ENCODE data around the gene SCARF2. TPM values are rescaled to one million over a fixed set of nuclear protein-coding genes. Genes with fewer than 3 reads are reported as not detected.

Gene SCARF2
- total RNA-seq, 3 donors from 2014 or later (not counting 1 experiment from before 2014, with no cell fraction given) = 1.8 to 3.5 (median 2.9) TPM

- DNase-seq (no peak), ATAC-seq (no peak)
- H3K27me3 Mint-ChIP-seq (ENCODE audit: low read depth in 2 of 2) = no peaks in the 10 kb centered on the region
- intact Hi-C loops (cut with micrococcal nuclease) = no loop called here
- H3K4me3 ChIP-seq (ENCODE audit: low read length) = no peak overlapping the region
- no peaks in the 10 kb centered on the region for H3K9me3 Mint-ChIP-seq
- WGBS (ENCODE audit: insufficient coverage) = 100% methylated on average over 3 of the region's 4 CpGs
- H3K27me3 ChIP-seq (ENCODE audit: control insufficient read depth, insufficient read depth, low read length) = no peaks in the 10 kb centered on the region
- TF ChIP-seq CTCF (IDR thresholded peaks at IDR 0.05) = no peak
- H3K4me3 Mint-ChIP-seq = no peak overlapping the region
- peaks cover 8% of the 10 kb centered on the region for H3K4me1 ChIP-seq (ENCODE audit: control insufficient read depth, insufficient read depth, low read length)
- H3K36me3 ChIP-seq (ENCODE audit: control insufficient read depth, insufficient read depth, low read length) = peaks cover 23% of the 10 kb centered on the region
- no peak overlapping the region for H3K27ac Mint-ChIP-seq
- H3K4me1 Mint-ChIP-seq = peaks cover 3 to 4% of the 10 kb centered on the region in 2 donors
- no peaks in the 10 kb centered on the region for H3K36me3 Mint-ChIP-seq
- H3K27ac ChIP-seq (ENCODE audit: low read length) = no peak overlapping the region
- H3K9me3 ChIP-seq (ENCODE audit: control insufficient read depth, insufficient read depth, low read length) = no peaks in the 10 kb centered on the region
Observed at GRCh38 chr22:20408891-20409290, 28.7 kb downstream of the SCARF2 start.

- no peaks in the 10 kb centered on the region for H3K27me3 ChIP-seq (ENCODE audit: control insufficient read depth, insufficient read depth, low read length)
- Mint-ChIP-seq H3K27me3 (ENCODE audit: low read depth in 2 of 2) (no peaks in the 10 kb centered on the region), H3K9me3 (peaks cover 0 to 4% of the 10 kb centered on the region in 2 donors), H3K27ac (no peak overlapping the region), H3K4me1 (peaks cover 13 to 14% of the 10 kb centered on the region in 2 donors), H3K36me3 (no peaks in the 10 kb centered on the region), H3K4me3 (no peak overlapping the region)
- no peaks in the 10 kb centered on the region for H3K9me3 ChIP-seq (ENCODE audit: control insufficient read depth, insufficient read depth, low read length)
- no peak overlapping the region for H3K4me3 ChIP-seq (ENCODE audit: low read length)
- TF ChIP-seq CTCF (IDR thresholded peaks at IDR 0.05) = no peak
- DNase-seq (no peak), ATAC-seq (no peak)
- WGBS (ENCODE audit: insufficient coverage) = 95% methylated on average over 3 of the region's 3 CpGs
- no peak overlapping the region for H3K27ac ChIP-seq (ENCODE audit: low read length)
- H3K4me1 ChIP-seq (ENCODE audit: control insufficient read depth, insufficient read depth, low read length) = peaks cover 19% of the 10 kb centered on the region
- intact Hi-C loops (cut with micrococcal nuclease) = no loop called here
- H3K36me3 ChIP-seq (ENCODE audit: control insufficient read depth, insufficient read depth, low read length) = peaks cover 23% of the 10 kb centered on the region
Observed at GRCh38 chr22:20407829-20408228, 29.8 kb downstream of the SCARF2 start.

GRCh38 chr22:20406686-20407408, 30.8 kb downstream of the SCARF2 start:
- intact Hi-C loops (cut with micrococcal nuclease) = no loop called here
- Histone ChIP-seq H3K4me3 (ENCODE audit: low read length) (no peak overlapping the region), H3K27ac (ENCODE audit: low read length) (no peak overlapping the region), H3K9me3 (ENCODE audit: control insufficient read depth, insufficient read depth, low read length) (no peaks in the 10 kb centered on the region), H3K27me3 (ENCODE audit: control insufficient read depth, insufficient read depth, low read length) (no peaks in the 10 kb centered on the region), H3K4me1 (ENCODE audit: control insufficient read depth, insufficient read depth, low read length) (peaks cover 29% of the 10 kb centered on the region), H3K36me3 (ENCODE audit: control insufficient read depth, insufficient read depth, low read length) (peaks cover 23% of the 10 kb centered on the region)
- Mint-ChIP-seq H3K9me3 (peaks cover 0 to 4% of the 10 kb centered on the region in 2 donors), H3K4me3 (no peak overlapping the region), H3K27me3 (ENCODE audit: low read depth in 2 of 2) (no peaks in the 10 kb centered on the region), H3K36me3 (no peaks in the 10 kb centered on the region), H3K4me1 (peaks cover 14 to 15% of the 10 kb centered on the region in 2 donors), H3K27ac (no peak overlapping the region)
- DNase-seq = no peak
- 87% methylated on average over 12 of the region's 13 CpGs for WGBS (ENCODE audit: insufficient coverage)
- ATAC-seq = no peak
- TF ChIP-seq CTCF (IDR thresholded peaks at IDR 0.05) = no peak
